Stimulated activated CD8-positive, alpha-beta memory T cell treated with anti-CD3 and anti-CD28 coated beads, Interleukin-7, amount 100 ng/mL, for 24 hours (primary cell): ENCODE data around the gene ACACA.

Experiments
- DNase-seq: peaks from one replicate; pipeline ENCODE4 v3.0.0-alpha.2; 2020; ENCODE audit warnings: low read depth

The ACACA gene

DNA sequence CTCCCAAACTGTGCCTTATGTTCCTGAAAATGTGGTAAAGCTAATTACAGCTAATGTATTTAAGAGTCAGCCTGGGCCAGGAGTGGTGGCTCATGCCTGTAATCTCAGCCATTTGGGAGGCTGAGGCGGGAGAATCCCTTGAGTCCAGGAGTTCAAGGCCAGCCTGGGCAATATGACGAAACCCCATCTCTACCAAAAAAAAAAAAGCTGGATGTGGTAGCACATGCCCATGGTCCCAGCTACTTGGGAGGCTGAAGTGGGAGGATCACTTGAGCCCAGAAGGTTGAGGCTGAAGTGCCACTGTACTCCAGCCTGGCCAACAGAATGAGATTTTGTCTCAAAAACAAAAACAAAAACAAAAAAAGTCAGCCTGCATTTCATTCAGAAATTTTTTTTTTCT is 64.0 kb downstream of the ACACA start:
- no peak for DNase-seq

DNA sequence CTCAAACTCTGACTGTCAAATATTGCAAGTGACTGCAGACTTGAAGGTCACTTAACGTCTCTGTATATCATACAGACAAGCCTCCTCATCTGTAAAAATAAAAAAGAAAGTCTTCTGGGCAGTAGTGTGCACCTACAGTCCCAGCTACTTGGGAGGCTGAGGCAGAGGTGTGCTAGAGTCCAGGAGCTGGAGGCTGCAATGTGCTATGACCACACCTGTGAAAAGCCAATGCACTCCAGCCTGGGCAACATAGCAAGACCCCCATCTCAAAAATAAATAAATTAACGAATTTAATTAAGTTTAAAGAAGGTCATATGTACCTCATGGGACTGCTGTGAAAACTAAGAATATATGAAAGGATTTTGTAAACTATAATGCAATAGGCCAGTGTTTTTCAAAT is 65.8 kb downstream of the ACACA start:
- no peak for DNase-seq

DNA sequence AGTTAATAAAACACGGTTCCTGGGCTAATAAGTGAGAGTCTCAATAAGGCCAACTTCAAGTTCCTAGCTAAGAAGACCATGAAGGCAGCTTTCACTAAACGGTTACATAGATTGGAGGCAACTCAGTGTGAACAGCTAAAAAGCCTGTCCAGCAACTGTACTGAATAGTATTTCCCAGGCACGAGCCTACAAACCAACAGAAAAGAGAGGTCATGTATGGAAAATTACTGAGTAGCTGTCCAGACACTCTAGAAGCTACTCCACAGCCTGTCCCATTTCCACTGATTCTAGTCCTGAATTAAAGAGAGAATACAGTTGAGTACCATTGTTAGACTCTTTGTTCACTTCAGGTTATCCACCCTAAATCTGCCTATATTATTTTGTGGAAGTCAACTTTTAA is 67.3 kb downstream of the ACACA start:
- no peak for DNase-seq

DNA sequence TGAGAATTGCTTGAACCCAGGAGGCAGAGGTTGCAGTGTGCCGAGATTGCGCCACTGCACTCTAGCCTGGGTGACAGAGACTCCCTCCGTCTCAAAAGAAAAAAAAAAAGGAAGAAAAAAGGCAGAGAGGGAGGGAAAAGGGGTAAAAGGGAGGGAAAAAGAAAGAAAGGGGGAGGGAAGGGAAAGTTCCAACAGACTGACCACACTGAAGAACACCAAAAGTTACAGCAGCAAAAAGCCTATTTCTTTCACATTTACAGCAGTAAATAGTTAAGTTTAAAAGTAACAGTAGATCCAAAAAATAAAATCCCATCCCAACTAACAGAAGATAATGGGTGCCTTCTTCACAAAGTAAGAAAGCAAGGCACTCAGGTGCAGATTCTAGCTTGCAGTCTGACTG is 67.8 kb downstream of the ACACA start:
- no peak for DNase-seq

DNA sequence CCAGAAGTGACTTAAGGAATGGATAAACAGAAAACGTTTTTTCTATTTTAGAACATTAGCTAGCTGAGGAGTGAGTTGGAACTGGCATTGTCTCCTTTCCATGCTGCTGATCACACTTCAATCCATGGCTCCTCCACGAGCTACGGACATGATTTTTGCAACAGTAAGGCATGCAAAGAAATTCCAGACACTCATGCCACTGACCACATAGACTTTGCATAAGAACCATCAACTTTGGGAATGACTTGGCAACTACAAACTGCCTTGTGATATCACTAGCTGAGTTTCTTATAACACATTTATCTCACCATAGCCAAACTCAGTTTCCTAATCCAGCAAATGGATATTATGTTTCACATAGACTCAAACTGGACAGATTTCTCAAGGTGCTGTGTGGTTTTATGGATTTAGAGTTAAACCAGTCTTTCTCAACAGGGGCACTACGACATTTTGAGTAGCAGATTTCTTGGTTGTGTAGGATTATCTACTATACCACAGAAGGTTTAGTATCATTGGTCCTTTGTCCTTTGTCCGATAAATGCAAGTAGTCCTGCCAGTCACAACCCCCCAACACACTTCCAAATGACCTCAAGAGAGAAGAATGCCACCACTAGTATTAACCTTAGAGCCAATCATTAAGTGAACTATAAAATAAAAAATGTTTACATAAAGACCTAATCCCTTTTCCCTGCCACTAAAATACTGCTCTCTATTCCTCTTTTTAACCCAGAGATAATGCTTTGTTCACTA is 79.1 kb downstream of the ACACA start:
- DNase-seq, result no peak

DNA sequence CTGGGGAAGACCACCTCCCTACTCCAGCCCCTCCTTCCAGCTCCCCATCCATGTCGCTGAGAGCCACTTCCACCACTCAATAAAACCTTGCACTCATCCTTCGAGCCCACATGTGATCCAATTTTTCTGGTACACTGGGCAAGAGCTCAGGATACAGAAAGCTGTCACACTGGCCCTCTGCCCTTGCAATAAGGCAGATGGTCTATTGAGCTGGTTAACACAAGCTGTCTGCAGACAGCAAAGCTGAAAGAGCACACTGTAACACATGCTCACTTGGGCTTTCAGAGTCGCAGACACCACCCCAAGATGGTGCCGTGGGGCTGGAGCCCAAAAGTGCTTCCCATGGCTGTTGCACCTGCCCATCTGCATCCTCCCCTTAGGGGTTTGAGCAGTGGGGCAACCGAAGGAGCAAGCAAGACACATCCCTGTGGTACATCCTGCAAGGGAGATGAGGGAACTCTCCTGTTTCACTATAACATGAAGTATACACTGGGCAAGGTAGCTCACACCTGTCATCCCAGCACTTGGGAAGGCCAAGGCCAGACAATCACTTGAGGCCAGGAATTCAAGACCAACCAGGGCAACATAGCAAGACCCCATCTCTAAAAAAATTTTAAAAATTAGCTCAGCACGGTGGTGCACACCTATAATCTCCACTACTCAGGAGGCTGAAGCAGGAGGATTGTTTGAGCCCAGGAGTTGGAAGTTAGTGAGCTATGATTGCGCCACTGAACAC is 83.6 kb downstream of the ACACA start:
- DNase-seq, result no peak

DNA sequence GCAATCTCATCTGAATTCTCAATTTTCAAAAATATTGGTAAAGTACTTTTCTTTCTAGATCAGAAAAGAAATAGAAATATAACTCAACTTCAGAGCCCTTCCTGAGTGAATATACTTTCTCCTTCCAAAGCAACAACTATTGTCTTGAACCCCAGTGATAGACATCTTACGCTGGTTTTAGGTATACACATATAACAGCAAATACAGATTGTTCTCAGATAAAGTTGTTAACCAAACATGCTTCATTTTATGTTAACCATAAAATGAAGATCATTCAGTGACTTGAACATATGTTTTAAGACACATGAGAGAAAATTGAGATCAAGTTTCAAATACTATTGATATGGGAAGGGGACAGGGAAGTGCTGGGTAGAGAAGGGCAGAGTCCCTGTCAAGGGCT is 84.5 kb downstream of the ACACA start:
- no peak for DNase-seq

DNA sequence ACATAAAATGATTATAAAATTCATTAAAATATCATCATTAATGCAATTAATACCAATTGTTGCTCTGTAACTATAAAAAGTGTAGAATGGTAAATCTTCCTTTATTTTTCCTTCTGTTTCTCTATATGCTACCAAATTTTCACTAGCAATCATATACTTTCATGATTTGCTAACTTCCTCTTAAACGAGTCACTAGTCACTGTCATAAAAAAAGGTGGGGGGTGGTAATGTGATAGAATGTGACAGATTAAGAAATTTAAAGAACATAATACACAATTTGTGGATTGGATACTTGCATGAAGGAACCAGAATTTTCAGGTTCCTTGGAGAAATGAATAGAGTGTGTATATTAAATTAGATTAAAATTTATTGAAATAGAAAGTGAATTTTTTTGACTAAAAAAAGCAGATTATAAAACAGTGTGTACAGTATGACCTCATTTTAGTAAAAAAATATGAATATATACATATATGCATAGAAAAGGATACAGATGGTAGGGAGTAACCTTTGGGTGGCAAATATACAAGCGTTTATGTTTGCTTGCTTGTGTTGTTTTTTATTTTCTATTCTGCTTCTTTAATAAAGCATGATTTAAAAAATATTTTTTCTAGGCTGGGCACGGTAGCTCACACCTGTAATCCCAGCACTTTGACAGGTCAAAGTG is 87.6 kb downstream of the ACACA start:
- no peak for DNase-seq

DNA sequence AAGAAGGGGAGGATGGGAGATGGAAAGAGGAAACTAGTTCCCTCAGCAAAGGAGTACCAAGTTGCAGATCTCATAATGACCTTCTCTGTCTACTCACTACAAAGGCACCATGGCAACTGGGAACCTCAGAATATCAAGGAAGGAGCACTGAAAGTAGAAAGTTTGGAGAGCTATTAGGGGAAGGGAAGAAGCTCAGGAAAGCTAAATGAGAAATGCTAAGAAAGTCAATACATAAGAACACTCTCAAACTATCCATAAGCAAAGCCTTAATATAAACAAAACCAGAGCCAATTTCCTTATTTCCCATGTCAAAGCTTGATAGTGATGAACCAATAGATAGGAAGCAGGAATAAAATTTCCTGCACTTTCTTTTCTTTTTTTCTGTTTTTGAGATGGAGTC is 88.8 kb downstream of the ACACA start:
- DNase-seq, result no peak

DNA sequence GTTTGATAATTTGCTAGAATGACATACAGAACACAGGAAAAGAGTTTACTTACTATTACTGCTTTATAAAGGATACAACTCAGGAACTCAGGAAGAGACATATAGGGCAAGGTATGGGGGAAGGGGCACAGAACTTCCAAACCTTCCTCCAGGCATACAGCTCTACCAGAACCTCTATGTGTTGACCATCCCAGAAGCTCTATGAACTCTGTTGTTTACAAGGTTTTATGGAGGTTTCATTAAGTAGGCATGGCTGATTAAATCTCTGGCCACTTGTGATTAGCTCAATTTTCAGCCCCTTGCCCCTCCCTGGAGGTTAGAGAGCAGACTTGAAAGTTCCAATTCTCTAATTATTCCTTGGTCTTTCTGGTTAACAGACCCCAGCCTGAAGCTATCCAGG is 91.0 kb downstream of the ACACA start:
- no peak for DNase-seq

DNA sequence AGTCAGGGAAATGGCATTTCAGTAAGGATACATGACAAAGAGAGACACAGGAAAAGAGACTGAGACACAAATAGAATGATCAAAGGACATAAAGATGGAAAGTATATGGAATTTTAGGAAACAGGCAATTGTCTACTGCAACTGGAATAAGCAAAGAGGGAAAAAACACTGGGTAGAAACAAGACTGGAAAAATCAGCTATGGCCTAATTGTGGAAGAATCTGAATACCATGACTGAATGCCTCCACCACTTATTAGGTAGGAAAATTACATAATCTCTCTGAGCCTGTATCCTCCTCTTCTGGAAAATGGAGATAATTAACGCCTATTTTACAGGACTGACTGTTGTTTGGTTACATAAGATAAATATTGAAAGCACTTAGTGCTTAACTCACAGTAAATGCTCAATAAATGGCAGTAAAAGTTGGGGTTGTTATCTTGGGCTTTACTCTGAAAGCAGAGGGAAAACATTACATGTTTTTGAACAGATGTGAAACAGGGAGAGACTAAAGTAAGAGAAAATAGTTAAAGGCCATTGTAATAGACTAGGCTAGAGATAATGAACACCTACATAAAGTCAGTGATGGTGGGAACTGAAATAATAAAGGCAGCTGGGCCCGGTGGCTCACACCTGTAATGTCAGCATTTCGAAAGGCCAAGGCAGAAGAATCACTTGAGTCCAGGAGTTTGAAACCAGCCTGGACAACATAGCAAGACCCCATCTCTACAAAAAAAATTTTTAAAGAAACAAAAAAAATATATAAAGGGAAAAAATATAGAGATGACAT is 94.3 kb downstream of the ACACA start:
- no peak for DNase-seq

DNA sequence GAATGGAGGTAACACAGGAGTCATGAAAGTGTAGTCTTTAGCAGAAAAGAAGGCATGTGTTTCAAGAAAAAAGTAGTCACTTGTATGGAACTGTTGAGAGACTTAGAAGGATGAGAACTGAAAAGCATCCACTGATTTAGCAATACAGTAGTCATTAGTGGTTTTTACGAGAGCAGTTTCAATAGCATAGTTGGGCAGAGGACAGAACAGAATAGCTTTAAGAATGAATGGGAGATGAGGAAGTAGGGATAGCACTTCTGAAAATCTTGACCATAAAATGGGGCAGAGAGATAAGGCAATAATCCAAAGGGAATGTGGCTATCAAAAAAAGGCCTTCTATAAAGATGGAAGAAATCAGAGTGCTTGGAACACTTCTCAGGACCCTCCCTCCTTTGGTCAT is 95.7 kb downstream of the ACACA start:
- no peak for DNase-seq

DNA sequence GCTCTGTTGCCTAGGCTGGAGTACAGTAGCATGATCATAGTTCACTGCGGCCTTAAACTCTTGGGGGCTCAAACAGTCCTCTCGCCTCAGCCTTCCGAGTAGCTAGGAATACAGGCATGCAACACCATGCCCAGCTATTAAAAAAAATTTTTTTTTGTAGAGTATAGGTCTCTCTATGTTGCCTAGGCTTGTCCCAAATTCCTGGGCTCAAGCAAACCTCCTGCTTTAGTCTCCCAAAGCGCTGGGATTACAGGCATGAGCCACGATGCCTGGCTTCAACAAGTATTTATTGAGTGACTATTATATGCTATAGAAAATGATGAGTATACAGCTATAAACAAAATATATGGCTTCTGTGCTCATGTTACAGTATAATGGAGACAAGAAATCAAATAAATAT is 97.6 kb downstream of the ACACA start:
- no peak for DNase-seq

DNA sequence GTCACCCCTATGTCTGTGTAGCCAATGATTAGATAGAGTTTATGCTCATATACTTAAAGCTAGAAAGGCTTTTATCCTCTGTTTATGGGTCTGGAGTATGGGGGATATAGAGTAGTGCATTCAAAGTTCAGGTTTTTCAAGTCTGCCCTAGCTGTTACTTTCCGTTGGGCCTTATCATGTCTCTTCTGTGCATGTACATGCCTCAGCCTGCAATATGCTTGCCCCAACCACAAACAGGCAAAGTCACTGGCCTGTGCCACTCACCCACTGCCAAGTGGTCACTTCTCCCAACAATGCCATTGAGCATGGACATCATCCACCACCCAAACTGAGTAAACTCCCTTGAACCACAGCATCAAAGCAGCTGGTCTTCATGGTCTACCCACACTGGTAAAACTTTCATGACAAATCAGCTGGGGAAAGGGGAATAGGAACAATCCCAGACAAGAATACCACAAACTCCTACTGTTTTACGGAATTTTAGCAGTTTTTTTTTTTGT is 101.2 kb downstream of the ACACA start:
- no peak for DNase-seq

DNA sequence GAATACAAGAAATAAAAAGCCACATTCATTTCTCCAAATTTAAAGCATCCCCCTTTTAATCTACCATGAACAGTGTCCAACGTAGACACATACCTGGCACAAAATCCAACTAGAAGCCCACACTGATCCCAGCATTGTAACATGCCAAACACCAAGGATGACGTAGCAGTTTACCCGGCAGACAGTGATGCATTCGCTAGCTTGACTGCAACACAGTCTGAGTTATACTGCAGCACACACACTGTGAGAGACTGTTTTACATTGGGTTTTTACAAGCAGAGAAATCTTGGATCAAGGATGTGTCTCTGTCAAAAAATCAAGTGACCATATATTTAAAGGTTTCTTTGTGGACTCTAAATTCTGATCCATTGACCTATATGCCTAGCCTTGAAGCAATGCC is 105.3 kb downstream of the ACACA start:
- no peak for DNase-seq

DNA sequence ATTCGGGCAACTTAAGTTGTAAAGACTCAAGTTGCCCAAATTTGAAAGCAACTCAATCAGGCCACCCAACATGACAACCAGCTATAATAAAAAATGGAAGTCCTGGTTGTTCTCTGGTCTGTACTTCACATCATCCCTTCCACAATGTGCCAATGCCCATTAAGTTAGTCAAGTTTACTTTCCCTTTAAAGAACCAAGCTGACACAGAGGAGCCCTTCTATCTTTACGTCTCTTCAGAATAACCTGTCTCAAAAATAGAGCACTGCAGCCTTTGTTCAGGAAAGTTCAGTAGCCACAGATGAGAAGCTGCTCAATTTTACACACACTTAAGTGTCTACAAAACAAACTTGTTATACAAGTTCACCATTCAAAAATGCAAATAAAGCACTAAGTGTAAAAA is 106.0 kb downstream of the ACACA start:
- no peak for DNase-seq

DNA sequence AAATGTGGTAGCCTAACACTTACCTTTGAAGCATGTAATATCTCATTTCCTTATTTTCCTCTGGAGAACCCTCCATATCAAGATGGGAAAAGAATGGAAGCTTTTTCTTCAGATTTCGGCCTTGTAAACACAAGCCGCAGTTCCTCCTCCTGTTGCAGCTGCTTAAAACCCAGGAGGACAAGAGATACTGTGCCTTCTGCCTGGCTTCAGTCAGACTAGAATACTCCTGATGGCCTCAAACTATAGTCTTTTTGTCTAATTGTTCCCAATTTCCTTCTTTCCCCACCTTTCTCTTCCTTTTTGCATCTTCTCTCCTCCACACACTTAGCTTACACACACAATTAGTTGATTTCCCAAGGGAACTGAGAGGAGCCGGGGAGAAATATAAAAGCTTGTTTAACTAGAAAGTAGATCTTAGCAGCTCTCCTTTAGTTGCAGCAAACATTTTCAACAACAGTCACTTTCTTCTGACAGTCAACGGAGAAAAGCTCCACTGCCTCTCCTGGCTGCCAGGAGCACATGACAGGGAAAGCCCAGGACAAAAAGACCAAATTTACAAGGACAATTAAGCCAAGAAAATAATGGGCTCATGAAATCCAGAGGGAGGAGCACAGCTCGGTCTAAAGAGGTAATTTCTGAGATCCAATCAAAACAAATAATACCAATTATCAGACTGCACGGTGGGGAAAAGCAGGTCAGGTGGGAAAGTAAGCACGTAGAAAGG is 107.2 kb downstream of the ACACA start:
- DNase-seq, result no peak

DNA sequence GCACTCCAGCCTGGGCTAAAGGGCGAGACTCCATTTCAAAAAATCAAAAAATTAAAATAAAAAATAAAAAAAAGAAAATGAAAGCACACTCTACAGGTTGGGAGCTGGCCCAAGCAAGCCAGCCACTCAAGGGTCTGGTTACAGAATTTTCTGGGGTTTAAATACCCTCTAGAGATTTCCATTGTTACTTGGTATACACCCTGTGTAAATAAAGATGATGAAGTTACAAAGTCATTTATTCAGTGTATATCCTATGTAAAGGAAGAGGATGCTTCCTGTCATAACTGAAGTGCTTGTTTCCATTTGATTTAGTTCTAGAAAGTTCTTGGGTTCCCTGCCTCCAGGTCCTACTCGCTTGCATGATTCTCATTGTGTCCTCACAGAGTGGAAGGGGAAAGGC is 110.7 kb downstream of the ACACA start:
- DNase-seq, result no peak

DNA sequence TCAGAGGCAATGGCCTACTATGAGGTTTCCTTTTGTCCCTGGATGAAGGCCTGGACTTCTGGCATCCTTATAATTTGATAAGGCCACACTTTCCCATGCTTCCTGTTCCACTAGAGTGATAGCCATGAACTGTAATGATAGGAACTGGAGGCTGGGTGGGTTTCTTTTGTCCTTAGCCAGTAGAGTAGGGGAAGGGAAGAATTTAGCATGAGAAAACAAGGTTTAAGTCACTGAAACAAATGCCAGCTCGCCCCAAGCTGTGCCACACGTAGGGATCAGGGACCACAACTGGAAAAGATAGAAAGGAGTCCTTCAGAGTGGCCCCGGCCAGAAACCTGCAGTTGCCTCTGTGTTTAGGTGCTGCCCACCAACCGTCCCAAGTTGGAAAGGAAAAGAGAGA is 111.7 kb downstream of the ACACA start:
- DNase-seq, result no peak

DNA sequence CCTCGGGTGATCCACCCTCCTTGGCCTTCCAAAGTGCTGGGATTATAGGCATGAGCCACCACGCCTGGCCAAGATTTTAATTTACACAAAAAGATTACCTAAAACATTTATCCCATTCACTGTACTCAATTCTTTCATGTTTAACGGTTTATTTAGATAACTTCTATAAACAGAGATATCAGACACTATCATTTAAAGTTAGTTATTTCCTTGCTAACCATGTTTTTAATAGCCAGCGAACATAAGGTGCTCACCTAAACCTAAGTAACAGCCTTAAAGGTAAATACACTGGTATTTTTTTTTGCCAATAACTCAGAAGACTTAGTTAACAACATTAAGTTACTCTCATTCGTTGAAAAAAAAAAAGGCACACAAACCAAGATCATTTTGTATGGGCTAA is 112.9 kb downstream of the ACACA start:
- no peak for DNase-seq

DNA sequence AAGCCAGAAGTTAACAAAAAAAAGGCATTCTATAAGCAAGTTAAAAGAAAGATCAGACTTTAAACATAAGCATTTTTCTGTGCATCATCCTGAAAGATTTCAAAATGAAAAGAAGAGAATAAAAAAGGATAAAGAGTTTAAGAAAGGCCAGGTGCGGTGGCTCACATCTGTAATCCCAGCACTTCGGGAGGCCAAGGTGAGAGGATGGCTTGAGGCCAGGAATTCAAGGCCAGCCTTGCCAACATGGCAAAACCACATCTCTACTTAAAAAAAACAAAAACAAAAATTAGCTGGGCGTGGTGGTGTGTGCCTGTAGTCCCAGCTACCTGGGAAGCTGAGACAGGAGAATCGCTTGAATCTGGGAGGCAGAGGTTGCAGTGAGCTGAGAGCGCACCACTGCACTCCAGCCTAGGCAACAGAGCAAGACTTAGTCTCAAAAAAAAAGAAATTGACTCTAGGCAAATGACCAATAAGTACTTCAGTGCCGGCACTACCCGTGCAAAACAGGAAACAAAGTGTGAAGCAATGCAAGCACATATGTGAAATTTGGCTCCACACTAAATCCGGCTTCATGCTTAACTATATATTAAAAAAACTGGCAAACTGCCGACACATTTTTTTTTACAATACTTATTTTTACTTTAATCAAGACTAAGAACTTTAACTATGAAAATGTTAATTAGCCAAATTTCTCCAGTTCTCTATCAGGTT is 114.1 kb downstream of the ACACA start:
- no peak for DNase-seq
